NCI-H2171 (cell line): ENCODE results near the gene ZBTB21.
"Not testable (repeated sequence)": the region's sequence is repeated elsewhere in the genome, so short reads cannot be mapped to it uniquely, and the experiment has no call there.

Source experiments
- DNase-seq: peaks from one replicate; lab custom pipeline; 2025; lab: John Stamatoyannopoulos, UW

The ZBTB21 gene

GRCh38 chr21:41952568-41953248, 57.5 kb downstream of the ZBTB21 start:
- no peak for DNase-seq

- no peak for DNase-seq
These were observed 58.1 kb downstream of the ZBTB21 start for GRCh38 chr21:41951876-41952567.

- no peak for DNase-seq
These were observed 59.2 kb downstream of the ZBTB21 start for GRCh38 chr21:41950941-41951351.

DNA sequence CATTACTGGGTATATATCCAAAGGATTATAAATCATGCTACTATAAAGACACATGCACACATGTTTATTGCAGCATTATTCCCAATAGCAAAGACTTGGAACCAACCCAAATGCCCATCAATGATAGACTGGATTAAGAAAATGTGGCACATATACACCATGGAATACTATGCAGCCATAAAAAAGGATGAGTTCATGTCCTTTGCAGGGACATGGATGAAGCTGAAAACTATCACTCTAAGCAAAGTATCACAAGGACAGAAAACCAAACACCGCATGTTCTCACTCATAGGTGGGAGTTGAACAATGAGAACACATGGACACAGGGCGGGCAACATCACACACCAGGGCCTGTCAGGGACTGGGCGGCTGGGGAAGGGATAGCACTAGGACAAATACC, 60.5 kb downstream of the ZBTB21 start:
- DNase-seq = not testable (repeated sequence)

GRCh38 chr21:41948901-41949300, 61.3 kb downstream of the ZBTB21 start:
- DNase-seq = no peak

DNA sequence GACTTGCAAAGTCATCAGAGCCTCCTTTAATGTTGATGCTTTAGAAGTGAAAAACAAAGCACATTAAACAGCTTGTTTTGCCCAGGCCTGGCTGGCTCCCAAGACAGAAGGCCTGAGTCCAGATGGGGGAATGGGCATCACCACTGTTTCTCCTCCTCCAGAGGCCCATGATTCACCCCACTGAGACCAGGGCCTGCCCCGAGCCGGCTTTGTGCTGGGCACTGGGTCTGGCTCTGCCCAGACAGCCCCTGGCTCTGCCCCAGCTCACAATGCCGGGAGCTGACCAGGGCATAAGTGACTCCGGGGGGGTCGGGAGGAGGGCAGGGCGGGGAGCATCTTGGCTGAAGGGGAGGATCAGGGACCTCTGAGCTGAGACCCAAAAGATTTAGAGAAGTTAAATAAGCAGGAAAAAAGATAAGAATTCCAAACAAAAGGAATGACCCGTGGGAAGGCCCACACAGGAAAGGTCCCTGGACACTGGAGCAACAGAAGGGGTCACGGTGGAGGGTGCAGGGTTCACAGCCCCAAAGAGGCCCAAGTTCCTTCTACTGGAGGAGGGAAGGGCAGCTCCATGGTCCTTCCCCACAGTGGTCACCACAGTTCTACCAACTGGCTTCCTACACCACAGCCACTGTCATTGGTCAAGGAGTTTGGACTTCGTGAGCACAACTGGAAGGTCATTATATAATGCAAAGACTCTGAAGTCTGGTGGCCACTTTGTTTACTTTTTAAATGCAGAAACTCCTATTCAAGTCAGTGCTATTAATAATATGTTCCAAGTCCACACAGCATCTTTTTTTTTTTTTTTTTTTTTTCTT, 61.9 kb downstream of the ZBTB21 start:
- DNase-seq = no peak

DNA sequence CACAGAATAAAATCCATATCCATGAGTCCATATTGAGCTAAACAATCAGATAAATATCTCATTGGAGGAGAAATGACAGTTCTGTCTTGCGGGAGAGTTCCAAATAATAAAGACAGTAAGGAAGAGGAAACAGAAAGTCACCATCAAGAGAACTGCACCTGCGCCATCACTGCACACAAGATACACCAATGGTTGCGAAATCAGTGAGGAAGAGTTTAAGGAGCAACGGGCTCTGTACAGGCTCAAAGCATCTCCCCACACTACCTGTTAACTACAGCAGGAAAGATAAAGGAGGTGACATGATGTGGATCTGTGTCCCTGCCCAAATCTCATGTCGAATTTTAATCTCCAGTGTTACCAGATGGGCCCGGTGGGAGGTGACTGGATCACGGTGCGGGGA, 64.2 kb downstream of the ZBTB21 start:
- no peak for DNase-seq

- DNase-seq = no peak
These were observed 66.3 kb downstream of the ZBTB21 start for GRCh38 chr21:41943851-41944250.

DNA sequence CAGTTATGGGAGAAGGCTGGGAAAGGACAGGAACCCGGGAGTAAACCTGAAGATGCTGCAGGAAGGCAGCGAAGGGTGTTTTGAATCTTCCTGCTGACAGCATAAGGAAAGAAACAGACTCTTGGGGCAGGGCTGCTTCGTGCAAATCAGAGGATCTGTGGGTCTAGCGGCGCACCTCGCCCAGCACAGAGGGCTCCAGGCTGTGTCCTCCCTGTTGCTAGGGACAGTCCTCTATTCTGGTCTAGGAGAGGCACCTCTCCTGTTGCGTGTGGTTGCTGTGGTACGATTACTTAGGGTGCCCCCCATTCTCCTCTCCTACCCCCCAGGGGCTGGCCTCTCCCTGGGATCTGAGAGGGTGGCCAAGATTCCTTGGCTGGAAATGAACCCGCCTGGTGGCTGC, 67.7 kb downstream of the ZBTB21 start:
- DNase-seq = no peak

- DNase-seq = no peak
These were observed 68.2 kb downstream of the ZBTB21 start for GRCh38 chr21:41941941-41942340.

GRCh38 chr21:41940431-41940830, 69.7 kb downstream of the ZBTB21 start:
- no peak for DNase-seq

DNA sequence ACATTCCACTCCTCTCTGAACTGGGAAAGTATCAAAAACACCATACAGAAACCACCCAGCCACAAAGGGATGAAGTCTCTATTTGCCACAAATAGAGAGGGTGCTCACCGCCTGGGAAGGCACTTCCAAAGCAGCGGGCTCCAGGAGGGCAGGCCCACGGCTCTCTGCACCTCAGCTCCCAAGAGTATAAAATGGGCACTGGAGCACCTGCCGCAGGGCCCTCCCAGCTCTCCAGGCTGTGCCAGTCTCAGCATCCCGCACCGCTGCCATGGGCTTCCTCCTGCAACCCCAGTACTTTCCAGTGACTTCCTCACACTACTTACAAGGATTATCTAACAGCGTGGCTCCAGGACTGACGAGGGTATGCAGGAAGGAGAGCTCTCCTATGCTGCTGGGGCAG, 70.8 kb downstream of the ZBTB21 start:
- no peak for DNase-seq
